GM23248 (cell line): ENCODE measurements around the gene DUSP7. TPM values are rescaled to one million over a fixed set of nuclear protein-coding genes. Genes with fewer than 3 reads are reported as not detected.

ENCODE experiments used
- DNase-seq: peaks from one replicate; pipeline ENCODE4 v3.0.0-alpha.2; 2015
- H2AFZ ChIP-seq: fragments of 200-600 bp; sonication (generic); 2 replicates; pipeline ENCODE4 v1.6.1; 2016; ENCODE audit warnings: antibody characterized with exemption
- H3F3A ChIP-seq: fragments of 200-600 bp; sonication (generic); 2 replicates; pipeline ENCODE4 v1.6.1; 2016; ENCODE audit warnings: mild to moderate bottlenecking, antibody characterized with exemption, mixed run types; ENCODE audit not compliant: insufficient read depth
- H3K27ac ChIP-seq: fragments of 200-600 bp; sonication (generic); 2 replicates; pipeline ENCODE4 v1.5.1; 2016; ENCODE audit warnings: mild to moderate bottlenecking
- H3K27me3 ChIP-seq: fragments of 200-600 bp; sonication (generic); replicated peaks from 2 replicates; pipeline ENCODE4 v1.6.1; 2016; ENCODE audit warnings: mild to moderate bottlenecking; ENCODE audit not compliant: insufficient read depth
- H3K36me3 ChIP-seq: fragments of 200-600 bp; sonication (generic); 2 replicates; pipeline ENCODE4 v1.6.1; 2016; ENCODE audit warnings: low read depth, mild to moderate bottlenecking
- H3K4me1 ChIP-seq: fragments of 200-600 bp; sonication (generic); 2 replicates; pipeline ENCODE4 v1.6.1; 2016; ENCODE audit warnings: mild to moderate bottlenecking; ENCODE audit not compliant: insufficient read depth
- H3K4me2 ChIP-seq: fragments of 200-600 bp; sonication (generic); one replicate; pipeline ENCODE4 v1.6.1; 2016; ENCODE audit warnings: mild to moderate bottlenecking; ENCODE audit not compliant: unreplicated experiment
- H3K4me3 ChIP-seq: fragments of 200-600 bp; sonication (generic); 2 replicates; pipeline ENCODE4 v1.5.1; 2016; ENCODE audit warnings: mild to moderate bottlenecking
- H3K79me2 ChIP-seq: fragments of 200-600 bp; sonication (generic); 2 replicates; pipeline ENCODE4 v1.6.1; 2016; ENCODE audit warnings: mild to moderate bottlenecking; ENCODE audit not compliant: insufficient read depth
- H3K9ac ChIP-seq: fragments of 200-600 bp; sonication (generic); 2 replicates; pipeline ENCODE4 v1.6.1; 2016; ENCODE audit warnings: mild to moderate bottlenecking
- H3K9me2 ChIP-seq: fragments of 200-600 bp; sonication (generic); 2 replicates; pipeline ENCODE4 v1.6.1; 2016; ENCODE audit warnings: mixed run types, mild to moderate bottlenecking, moderate library complexity; ENCODE audit not compliant: insufficient read depth
- H3K9me3 ChIP-seq: fragments of 200-600 bp; sonication (generic); one replicate; pipeline ENCODE4 v1.6.1; 2017; ENCODE audit warnings: low read depth
- H4K20me1 ChIP-seq: fragments of 200-600 bp; sonication (generic); 2 replicates; pipeline ENCODE4 v1.6.0; 2016; ENCODE audit not compliant: insufficient read depth
- EZH2 ChIP-seq: fragments of 200-600 bp; sonication (generic); IDR thresholded peaks from 2 replicates; pipeline ENCODE4 v1.6.1; 2018; ENCODE audit warnings: antibody characterized with exemption, mild to moderate bottlenecking; ENCODE audit not compliant: insufficient read depth, poor library complexity, severe bottlenecking
- EZH2phosphoT487 ChIP-seq: fragments of 200-600 bp; sonication (generic); IDR thresholded peaks from 2 replicates; pipeline ENCODE4 v1.6.1; 2018; ENCODE audit warnings: antibody characterized with exemption, moderate library complexity, mild to moderate bottlenecking, low read depth; ENCODE audit not compliant: insufficient read depth
- WGBS, 2 experiments: methylation state at CpG; one replicate each; pipeline ENCODE4 v1.1.6; 2015 to 2017; ENCODE audit warnings: low lambda C conversion rate in 2 of 2, low coverage in 1 of 2; ENCODE audit errors: missing lambda C conversion rate in 2 of 2; 5-methylcytosine and 5-hydroxymethylcytosine counted together
- in situ Hi-C: fragments of 300-500 bp; cut with MboI; formaldehyde crosslinking; loops from 2 replicates; pipeline ENCODE4 v1.15.0; 2020
- polyA plus RNA-seq: library from polyadenylated mRNA; unstranded; fragments of >200 nt; fragmentation: Nextera tagmentation; extraction: Ambion mirVana; gene quantifications from 2 replicates; pipeline ENCODE4 v1.2.1, GENCODE V29; 2016
- total RNA-seq: library from RNA; depleted of rRNA; stranded (reverse); fragments of >200 nt; shearing (Covaris generic); gene quantifications from 2 replicates; pipeline ENCODE4 v1.2.3, GENCODE V29; 2014; rRNA removed

The DUSP7 gene
- total and polyA plus RNA-seq, 2 experiments from 2014 or later, result 5.8 to 17.7 TPM

GRCh38 chr3:52004163-52004787 is 52.1 kb downstream of the DUSP7 start:
- H2AFZ ChIP-seq, result no peak overlapping the region
- in situ Hi-C loops, result loop anchor here (10.0 kb wide), 1 partner anchor 111 kb away; no protein-coding TSS in a partner anchor

GRCh38 chr3:52002748-52003147 is 53.6 kb downstream of the DUSP7 start:
- H3K79me2 ChIP-seq, result no peaks in the 10 kb centered on the region
- no peak overlapping the region for H3K9ac ChIP-seq
- no peaks in the 10 kb centered on the region for H3K9me2 ChIP-seq
- in situ Hi-C loops, result loop anchor here (10.0 kb wide), 1 partner anchor 112 kb away; no protein-coding TSS in a partner anchor
- no peaks in the 10 kb centered on the region for H3K36me3 ChIP-seq
- no peak overlapping the region for H3K4me3 ChIP-seq
- H3K9me3 ChIP-seq, result no peaks in the 10 kb centered on the region
- DNase-seq, result no peak
- H4K20me1 ChIP-seq, result no peaks in the 10 kb centered on the region
- H3K27me3 ChIP-seq, result no peaks in the 10 kb centered on the region
- 73 to 74% methylated on average over 6 of the region's 6 CpGs for WGBS, 2 experiments
- TF ChIP-seq EZH2phosphoT487 (no peak), EZH2 (no peak)
- peaks cover 12% of the 10 kb centered on the region for H3K4me1 ChIP-seq
- H3K27ac ChIP-seq, result no peak overlapping the region
- H3F3A ChIP-seq, result no peaks in the 10 kb centered on the region
- H2AFZ ChIP-seq, result no peak overlapping the region
- no peak overlapping the region for H3K4me2 ChIP-seq

More at GRCh38 chr3:52004163-52004787, 52.1 kb downstream of the DUSP7 start:
- Histone ChIP-seq H3K4me1 (peaks cover 12% of the 10 kb centered on the region), H3F3A (no peaks in the 10 kb centered on the region), H3K79me2 (no peaks in the 10 kb centered on the region), H3K27me3 (no peaks in the 10 kb centered on the region), H3K4me2 (no peak overlapping the region), H3K36me3 (no peaks in the 10 kb centered on the region), H3K27ac (no peak overlapping the region), H3K9me3 (no peaks in the 10 kb centered on the region), H3K9me2 (no peaks in the 10 kb centered on the region), H3K4me3 (no peak overlapping the region), H3K9ac (no peak overlapping the region), H4K20me1 (no peaks in the 10 kb centered on the region)
- WGBS, 2 experiments, result 73 to 74% methylated on average over 16 of the region's 16 CpGs
- DNase-seq, result peak; percentile 26
- TF ChIP-seq EZH2 (no peak), EZH2phosphoT487 (no peak)

GRCh38 chr3:52001443-52001974 is 54.9 kb downstream of the DUSP7 start:
- Histone ChIP-seq H3K4me3 (no peak overlapping the region), H3K36me3 (no peaks in the 10 kb centered on the region), H3K4me1 (peaks cover 12% of the 10 kb centered on the region), H4K20me1 (no peaks in the 10 kb centered on the region), H3K9ac (no peak overlapping the region), H3K9me2 (no peaks in the 10 kb centered on the region), H3F3A (no peaks in the 10 kb centered on the region), H3K9me3 (no peaks in the 10 kb centered on the region), H3K27ac (no peak overlapping the region), H3K4me2 (no peak overlapping the region), H3K79me2 (no peaks in the 10 kb centered on the region), H3K27me3 (no peaks in the 10 kb centered on the region), H2AFZ (no peak overlapping the region)
- in situ Hi-C loops, result loop anchor here (10.0 kb wide), 1 partner anchor 113 kb away; no protein-coding TSS in a partner anchor
- no peak for TF ChIP-seq EZH2
- TF ChIP-seq EZH2phosphoT487, result no peak
- peak; percentile 67 for DNase-seq
- WGBS, 2 experiments, result 1 to 3% methylated on average over 18 of the region's 18 CpGs

- H3K36me3 ChIP-seq, result 0 out of 2 replicates have a peak, but pooled peaks cover 4% of the 10 kb centered on the region
Measured at GRCh38 chr3:51999846-52000245, 56.5 kb downstream of the DUSP7 start.

More at GRCh38 chr3:51999846-52000245, 56.5 kb downstream of the DUSP7 start:
- WGBS, 2 experiments, result 56 to 81% methylated on average over 2 of the region's 2 CpGs
- Histone ChIP-seq H3K4me2 (no peak overlapping the region), H3K4me1 (no peaks in the 10 kb centered on the region; the same call in 1 of the 2 replicates), H3K79me2 (peaks cover 9% of the 10 kb centered on the region), H3K9ac (no peak overlapping the region; the same call in 1 of the 2 replicates), H3K9me3 (no peaks in the 10 kb centered on the region), H2AFZ (no peak overlapping the region), H3K27ac (no peak overlapping the region), H3K4me3 (no peak overlapping the region), H3K27me3 (no peaks in the 10 kb centered on the region), H4K20me1 (no peaks in the 10 kb centered on the region), H3F3A (0 out of 2 replicates have a peak, but pooled peaks cover 4% of the 10 kb centered on the region), H3K9me2 (no peaks in the 10 kb centered on the region)
- in situ Hi-C loops, result loop anchor here (10.0 kb wide), 1 partner anchor 115 kb away; no protein-coding TSS in a partner anchor
- TF ChIP-seq EZH2phosphoT487 (no peak), EZH2 (no peak)
- no peak for DNase-seq

Other genes with a start within 250 kb of the DUSP7 start
- gene IQCF2, start 195.0 kb downstream of the DUSP7 start, total RNA-seq, result not detected in 2 replicates
- gene IQCF2, start 195.0 kb downstream of the DUSP7 start, polyA plus RNA-seq, result not detected in 2 replicates
- not detected in 2 replicates for gene IQCF5, start 181.0 kb downstream of the DUSP7 start, total RNA-seq
- not detected in 2 replicates for gene IQCF5, start 181.0 kb downstream of the DUSP7 start, polyA plus RNA-seq
- gene IQCF1, start 153.2 kb downstream of the DUSP7 start, total RNA-seq, result not detected in 2 replicates
- not detected in 2 replicates for gene IQCF1, start 153.2 kb downstream of the DUSP7 start, polyA plus RNA-seq
- 21.6 and 27.5 TPM in 2 replicates for gene RRP9, start 114.7 kb downstream of the DUSP7 start, total RNA-seq
- 24.6 and 28.4 TPM in 2 replicates for gene RRP9, start 114.7 kb downstream of the DUSP7 start, polyA plus RNA-seq
- 80.4 and 118 TPM in 2 replicates for gene PARP3, start 114.2 kb downstream of the DUSP7 start, total RNA-seq
- 60.4 and 64.0 TPM in 2 replicates for gene PARP3, start 114.2 kb downstream of the DUSP7 start, polyA plus RNA-seq
- gene GPR62, start 101.2 kb downstream of the DUSP7 start, total RNA-seq, result not detected in 2 replicates
- 0.09 TPM in 1 of 2 replicates, not detected in the other for gene GPR62, start 101.2 kb downstream of the DUSP7 start, polyA plus RNA-seq
- gene PCBP4, start 89.1 kb downstream of the DUSP7 start, total RNA-seq, result 71.2 and 91.2 TPM in 2 replicates
- 40.4 and 45.0 TPM in 2 replicates for gene PCBP4, start 89.1 kb downstream of the DUSP7 start, polyA plus RNA-seq
- gene ABHD14B, start 82.5 kb downstream of the DUSP7 start, total RNA-seq, result 60.3 and 60.4 TPM in 2 replicates
- gene ABHD14B, start 82.5 kb downstream of the DUSP7 start, polyA plus RNA-seq, result 64.9 and 70.9 TPM in 2 replicates
- 33.1 and 37.9 TPM in 2 replicates for gene ABHD14A, start 81.5 kb downstream of the DUSP7 start, total RNA-seq
- 33.0 and 35.5 TPM in 2 replicates for gene ABHD14A, start 81.5 kb downstream of the DUSP7 start, polyA plus RNA-seq
- 66.6 and 73.6 TPM in 2 replicates for gene ACY1, start 73.0 kb downstream of the DUSP7 start, total RNA-seq
- gene ACY1, start 73.0 kb downstream of the DUSP7 start, polyA plus RNA-seq, result 35.8 and 38.1 TPM in 2 replicates
- 965 and 1,164 TPM in 2 replicates for gene RPL29, start 60.7 kb downstream of the DUSP7 start, total RNA-seq
- 665 and 690 TPM in 2 replicates for gene RPL29, start 60.7 kb downstream of the DUSP7 start, polyA plus RNA-seq
- gene POC1A, start 97.9 kb upstream of the DUSP7 start, total RNA-seq, result 2.3 and 5.2 TPM in 2 replicates
- gene POC1A, start 97.9 kb upstream of the DUSP7 start, polyA plus RNA-seq, result 11.0 and 11.8 TPM in 2 replicates
- 21.2 and 33.9 TPM in 2 replicates for gene ALAS1, start 141.6 kb upstream of the DUSP7 start, total RNA-seq
- gene ALAS1, start 141.6 kb upstream of the DUSP7 start, polyA plus RNA-seq, result 30.4 and 31.0 TPM in 2 replicates
- not detected in 2 replicates for gene TLR9, start 169.1 kb upstream of the DUSP7 start, total RNA-seq
- gene TLR9, start 169.1 kb upstream of the DUSP7 start, polyA plus RNA-seq, result 0.11 TPM in 1 of 2 replicates, not detected in the other
- gene TWF2, start 182.6 kb upstream of the DUSP7 start, total RNA-seq, result 124 and 137 TPM in 2 replicates
- 95.1 and 105 TPM in 2 replicates for gene TWF2, start 182.6 kb upstream of the DUSP7 start, polyA plus RNA-seq
- 26.7 and 35.7 TPM in 2 replicates for gene PPM1M, start 189.2 kb upstream of the DUSP7 start, total RNA-seq
- 19.3 and 21.6 TPM in 2 replicates for gene PPM1M, start 189.2 kb upstream of the DUSP7 start, polyA plus RNA-seq
- gene WDR82, start 222.1 kb upstream of the DUSP7 start, total RNA-seq, result 45.3 and 56.1 TPM in 2 replicates
- gene WDR82, start 222.1 kb upstream of the DUSP7 start, polyA plus RNA-seq, result 16.1 and 18.7 TPM in 2 replicates
- 4.9 and 10.0 TPM in 2 replicates for gene GLYCTK, start 231.3 kb upstream of the DUSP7 start, total RNA-seq
- 2.5 and 2.7 TPM in 2 replicates for gene GLYCTK, start 231.3 kb upstream of the DUSP7 start, polyA plus RNA-seq